H9 (cell line): ENCODE measurements around the gene BCKDHA. TPM values are rescaled to one million over a fixed set of nuclear protein-coding genes. Genes with fewer than 3 reads are reported as not detected.

Source experiments
- DNase-seq: peaks from one replicate; pipeline ENCODE4 v3.0.0-alpha.2; 2017
- H2AFZ ChIP-seq: one replicate; pipeline ENCODE4 v1.6.1; 2013; ENCODE audit warnings: mild to moderate bottlenecking, low read length, control low read depth, moderate library complexity
- H2AK5ac ChIP-seq: 2 replicates; pipeline ENCODE4 v1.6.1; 2013; ENCODE audit warnings: low read length, control low read depth, mixed read lengths; ENCODE audit not compliant: insufficient read length
- H2BK120ac ChIP-seq: one replicate; pipeline ENCODE4 v1.6.1; 2013; ENCODE audit warnings: low read depth, mild to moderate bottlenecking, low read length, control low read depth, inconsistent platforms; ENCODE audit not compliant: poor library complexity, severe bottlenecking
- H2BK12ac ChIP-seq: 2 replicates; pipeline ENCODE4 v1.6.1; 2013; ENCODE audit warnings: low read length, control low read depth, mixed read lengths, low read depth; ENCODE audit not compliant: insufficient read length
- H2BK15ac ChIP-seq: 2 replicates; pipeline ENCODE4 v1.6.1; 2013; ENCODE audit warnings: low read depth, low read length, control low read depth
- H2BK20ac ChIP-seq: one replicate; pipeline ENCODE4 v1.6.1; 2013; ENCODE audit warnings: low read depth, mild to moderate bottlenecking, low read length, control low read depth, inconsistent platforms; ENCODE audit not compliant: poor library complexity, severe bottlenecking
- H2BK5ac ChIP-seq: 2 replicates; pipeline ENCODE4 v1.6.1; 2013; ENCODE audit warnings: low read length, control low read depth, mixed read lengths; ENCODE audit not compliant: insufficient read length
- H3K14ac ChIP-seq: 2 replicates; pipeline ENCODE4 v1.6.1; 2013; ENCODE audit warnings: low read length, control low read depth; ENCODE audit not compliant: insufficient read depth
- H3K18ac ChIP-seq: 2 replicates; pipeline ENCODE4 v1.6.1; 2013; ENCODE audit warnings: low read depth, mild to moderate bottlenecking, mixed read lengths, low read length, control low read depth; ENCODE audit not compliant: insufficient read length
- H3K23ac ChIP-seq: 2 replicates; pipeline ENCODE4 v1.6.1; 2013; ENCODE audit warnings: low read length, control low read depth, mixed read lengths, low read depth; ENCODE audit not compliant: insufficient read length
- H3K23me2 ChIP-seq: 2 replicates; pipeline ENCODE4 v1.6.1; 2013; ENCODE audit warnings: low read depth, mild to moderate bottlenecking, mixed read lengths, low read length, control low read depth; ENCODE audit not compliant: insufficient read length, poor library complexity, severe bottlenecking
- H3K27ac ChIP-seq: 2 replicates; pipeline ENCODE4 v1.5.1; 2013; ENCODE audit warnings: low read length, control low read depth, mixed read lengths, low read depth; ENCODE audit not compliant: insufficient read length
- H3K27me3 ChIP-seq: 2 replicates; pipeline ENCODE4 v1.6.1; 2013; ENCODE audit warnings: low read length, control low read depth, inconsistent platforms; ENCODE audit not compliant: insufficient read depth
- H3K4ac ChIP-seq: 2 replicates; pipeline ENCODE4 v1.6.1; 2013; ENCODE audit warnings: low read depth, mild to moderate bottlenecking, control low read depth, inconsistent platforms, low read length, moderate library complexity
- H3K4me1 ChIP-seq: 2 replicates; pipeline ENCODE4 v1.6.1; 2013; ENCODE audit warnings: low read length, control low read depth, inconsistent platforms; ENCODE audit not compliant: insufficient read depth
- H3K4me2 ChIP-seq: 2 replicates; pipeline ENCODE4 v1.6.1; 2013; ENCODE audit warnings: low read length, control low read depth, mixed read lengths; ENCODE audit not compliant: insufficient read length, insufficient read depth
- H3K56ac ChIP-seq: 2 replicates; pipeline ENCODE4 v1.6.1; 2013; ENCODE audit warnings: low read depth, mild to moderate bottlenecking, mixed read lengths, low read length, control low read depth; ENCODE audit not compliant: insufficient read length
- H3K79me1 ChIP-seq: 2 replicates; pipeline ENCODE4 v1.6.1; 2013; ENCODE audit warnings: low read depth, mild to moderate bottlenecking, moderate library complexity, low read length, control low read depth, inconsistent platforms; ENCODE audit not compliant: insufficient read depth, poor library complexity, severe bottlenecking
- H3K79me2 ChIP-seq: 2 replicates; pipeline ENCODE4 v1.6.1; 2013; ENCODE audit warnings: low read length, control low read depth, inconsistent platforms; ENCODE audit not compliant: insufficient read depth
- H3K9ac ChIP-seq: 2 replicates; pipeline ENCODE4 v1.6.1; 2013; ENCODE audit warnings: low read length, control low read depth, mixed read lengths; ENCODE audit not compliant: insufficient read length; ENCODE audit errors: extremely low read depth
- H3K9me3 ChIP-seq: one replicate; pipeline ENCODE4 v1.6.1; 2013; ENCODE audit warnings: low read depth, low read length, inconsistent platforms; ENCODE audit not compliant: control insufficient read depth
- H3T11ph ChIP-seq: one replicate; pipeline ENCODE4 v1.6.1; 2013; ENCODE audit warnings: mild to moderate bottlenecking, low read length, control low read depth, inconsistent platforms
- H4K20me1 ChIP-seq: one replicate; pipeline ENCODE4 v1.6.1; 2013; ENCODE audit not compliant: control insufficient read depth, insufficient read length, insufficient read depth
- H4K5ac ChIP-seq: 2 replicates; pipeline ENCODE4 v1.6.1; 2013; ENCODE audit warnings: low read depth, mild to moderate bottlenecking, mixed read lengths, low read length, control low read depth; ENCODE audit not compliant: insufficient read length
- H4K8ac ChIP-seq: replicated peaks from 2 replicates; pipeline ENCODE4 v1.6.1; 2013; ENCODE audit warnings: low read length, control low read depth, mixed read lengths, low read depth; ENCODE audit not compliant: insufficient read length
- H4K91ac ChIP-seq: 2 replicates; pipeline ENCODE4 v1.6.1; 2013; ENCODE audit warnings: low read depth, mild to moderate bottlenecking, moderate library complexity, mixed read lengths, low read length, control low read depth; ENCODE audit not compliant: insufficient read length
- H3K27ac Mint-ChIP-seq, 3 experiments: 2 replicates in 2 of 3; 3 replicates in 1 of 3; pipeline ENCODE4 v1.8.0; 2020 to 2021; ENCODE audit warnings: mixed read lengths in 3 of 3, mild to moderate bottlenecking in 1 of 3, moderate library complexity in 1 of 3
- H3K27me3 Mint-ChIP-seq: 2 replicates; pipeline ENCODE4 v1.8.0; 2021; ENCODE audit warnings: low read depth, mild to moderate bottlenecking, moderate library complexity, mixed read lengths
- H3K36me3 Mint-ChIP-seq, 3 experiments: 2 replicates in 2 of 3; 3 replicates in 1 of 3; pipeline ENCODE4 v1.8.0; 2020 to 2021; ENCODE audit warnings: low read depth in 3 of 3, mixed read lengths in 3 of 3; ENCODE audit not compliant: insufficient read depth in 1 of 3
- H3K4me1 Mint-ChIP-seq, 2 experiments: 2 replicates each; pipeline ENCODE4 v1.8.0; 2020; ENCODE audit warnings: mixed read lengths in 2 of 2
- H3K4me3 Mint-ChIP-seq, 2 experiments: 2 replicates in 1 of 2; 3 replicates in 1 of 2; pipeline ENCODE4 v1.8.0; 2020 to 2021; ENCODE audit warnings: mild to moderate bottlenecking in 2 of 2, mixed read lengths in 2 of 2, moderate library complexity in 1 of 2
- H3K9me3 Mint-ChIP-seq, 2 experiments: 2 replicates in 1 of 2; 3 replicates in 1 of 2; pipeline ENCODE4 v1.8.0; 2020; ENCODE audit warnings: mild to moderate bottlenecking in 2 of 2, mixed read lengths in 2 of 2, moderate library complexity in 1 of 2
- CTCF ChIP-seq: fragments of 200-600 bp; sonication (generic); conservative IDR thresholded peaks from 3 replicates; pipeline ENCODE4 v1.8.0; 2021; ENCODE audit warnings: antibody characterized with exemption, mild to moderate bottlenecking
- WGBS: extraction: QIAGEN DNeasy Blood & Tissue Kit; methylation state at CpG from one replicate; pipeline ENCODE4 v1.1.7; 2013; ENCODE audit warnings: missing lambda C conversion rate, low lambda C conversion rate, mixed read lengths; ENCODE audit not compliant: insufficient read length; ENCODE audit errors: extremely low coverage; 5-methylcytosine and 5-hydroxymethylcytosine counted together
- total RNA-seq: library from RNA; stranded (reverse); gene quantifications from 2 replicates; pipeline ENCODE4 v1.2.1, GENCODE V29; 2021

The BCKDHA gene
- total RNA-seq, 1 experiment from 2014 or later, result 21.1 TPM

GRCh38 chr19:41395355-41395754, 2.3 kb upstream of the BCKDHA start:
- H3K79me1 ChIP-seq, result peaks cover 6% of the 10 kb centered on the region
- H2AK5ac ChIP-seq, result no peak overlapping the region
- H3K27ac ChIP-seq, result no peak overlapping the region
- H3K14ac ChIP-seq, result no peak overlapping the region
- H3T11ph ChIP-seq, result no peak overlapping the region
- Mint-ChIP-seq H3K4me3 (peak overlapping the region; percentile 73 to 99; a peak in 4 of 5 replicates), H3K4me1 (peaks cover 21 to 24% of the 10 kb centered on the region in 2 experiments), H3K27me3 (no peaks in the 10 kb centered on the region; the same call in 1 of the 2 replicates), H3K9me3 (no peaks in the 10 kb centered on the region; a peak in 1 of 5 replicates), H3K27ac (peak overlapping the region; percentile 6 to 57 (median 22); a peak in 5 of 7 replicates), H3K36me3 (peaks cover 0 to 30% (median 15%) of the 10 kb centered on the region in 3 experiments; a peak in 5 of 7 replicates)
- WGBS, result no CpG with 5 or more reads among the region's 6 CpGs
- H2BK15ac ChIP-seq, result no peak overlapping the region
- H2BK12ac ChIP-seq, result no peak overlapping the region
- H4K20me1 ChIP-seq, result no peaks in the 10 kb centered on the region
- no peak overlapping the region for H4K91ac ChIP-seq
- H3K27me3 ChIP-seq, result no peaks in the 10 kb centered on the region
- no peak overlapping the region for H3K56ac ChIP-seq
- no peak overlapping the region for H3K18ac ChIP-seq
- H4K8ac ChIP-seq, result no peak overlapping the region
- no peak overlapping the region for H2BK120ac ChIP-seq
- H2AFZ ChIP-seq, result no peak overlapping the region
- H3K23me2 ChIP-seq, result peaks cover 9% of the 10 kb centered on the region
- no peaks in the 10 kb centered on the region for H3K9me3 ChIP-seq
- H2BK5ac ChIP-seq, result no peak overlapping the region
- no peak overlapping the region for H3K9ac ChIP-seq
- no peak overlapping the region for H4K5ac ChIP-seq
- no peak overlapping the region for H3K4ac ChIP-seq
- no peaks in the 10 kb centered on the region for H3K79me2 ChIP-seq
- no peak overlapping the region for H3K23ac ChIP-seq
- no peak for DNase-seq
- H2BK20ac ChIP-seq, result no peak overlapping the region
- no peaks in the 10 kb centered on the region for H3K4me1 ChIP-seq
- TF ChIP-seq CTCF, result no peak
- no peak overlapping the region for H3K4me2 ChIP-seq
